SJSA1 (cell line): ENCODE results near the gene VWC2. TPM values are rescaled to one million over a fixed set of nuclear protein-coding genes. Genes with fewer than 3 reads are reported as not detected.

Source experiments
- DNase-seq, 2 experiments: peaks; one replicate each; pipeline ENCODE4 v3.0.0-alpha.2; 2015 to 2020; ENCODE audit warnings: low spot score in 2 of 2, low read depth in 1 of 2
- H3K27ac ChIP-seq: fragments of 250-450 bp; sonication (Bioruptor Pico); 2 replicates; pipeline ENCODE4 v1.5.1; 2020; ENCODE audit warnings: mild to moderate bottlenecking, moderate library complexity
- H3K27me3 ChIP-seq: fragments of 250-450 bp; sonication (Bioruptor Pico); replicated peaks from 2 replicates; pipeline ENCODE4 v1.5.1; 2020; ENCODE audit warnings: mild to moderate bottlenecking, moderate library complexity
- H3K36me3 ChIP-seq: fragments of 250-450 bp; sonication (Bioruptor Pico); 2 replicates; pipeline ENCODE4 v1.5.1; 2020; ENCODE audit warnings: mild to moderate bottlenecking
- H3K4me1 ChIP-seq: fragments of 250-450 bp; sonication (Bioruptor Pico); replicated peaks from 2 replicates; pipeline ENCODE4 v1.6.1; 2021; ENCODE audit warnings: mild to moderate bottlenecking
- H3K4me3 ChIP-seq: fragments of 250-450 bp; sonication (Bioruptor Pico); 2 replicates; pipeline ENCODE4 v1.5.1; 2020; ENCODE audit warnings: mild to moderate bottlenecking
- H3K9me3 ChIP-seq: fragments of 250-450 bp; sonication (Bioruptor Pico); replicated peaks from 2 replicates; pipeline ENCODE4 v1.5.1; 2020; ENCODE audit warnings: mild to moderate bottlenecking
- total RNA-seq: library from RNA; depleted of rRNA; stranded (reverse); fragments of >200 nt; shearing (Covaris generic); gene quantifications from 2 replicates; pipeline ENCODE4 v1.2.3, GENCODE V29; 2014

VWC2 gene
- total RNA-seq, 1 experiment from 2014 or later: not detected

DNA sequence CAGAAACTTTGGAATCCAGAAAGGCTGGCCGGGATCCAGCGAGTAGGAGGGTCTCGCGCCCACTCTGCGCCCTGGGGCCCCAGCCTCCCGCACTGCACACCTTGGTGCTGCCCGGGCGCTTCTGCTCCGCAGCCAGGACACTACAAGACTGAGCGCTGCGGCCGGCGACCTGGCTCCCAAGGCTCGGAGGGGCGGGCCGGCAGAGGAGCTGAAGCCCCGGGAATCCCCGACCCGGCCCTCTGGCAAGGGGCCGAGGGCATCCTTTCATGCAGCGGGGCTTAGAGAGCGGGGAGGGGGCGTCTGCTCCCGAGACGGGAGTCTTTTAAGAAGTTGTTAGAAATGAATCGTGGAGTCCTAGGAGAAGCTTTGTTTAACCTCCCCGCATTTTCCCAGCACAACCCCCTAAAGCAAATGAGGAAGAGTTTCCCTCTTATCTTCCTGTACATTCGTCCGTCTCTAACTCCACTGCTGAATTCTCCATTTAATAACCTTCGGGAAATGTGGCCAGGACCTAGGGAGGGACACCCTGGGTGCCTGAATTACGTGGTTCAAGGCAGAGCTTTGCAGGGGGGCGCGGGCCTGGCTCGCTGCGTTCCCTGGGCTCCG is 1.1 kb downstream of the VWC2 start:
- H3K27ac ChIP-seq: no peak overlapping the region
- H3K9me3 ChIP-seq: 0 out of 2 replicates have a peak, but pooled peaks cover 3% of the 10 kb centered on the region
- DNase-seq: no peak
- no peaks in the 10 kb centered on the region for H3K4me1 ChIP-seq
- no peaks in the 10 kb centered on the region for H3K36me3 ChIP-seq
- H3K4me3 ChIP-seq: no peak overlapping the region
- peaks cover 21% of the 10 kb centered on the region for H3K27me3 ChIP-seq

DNA sequence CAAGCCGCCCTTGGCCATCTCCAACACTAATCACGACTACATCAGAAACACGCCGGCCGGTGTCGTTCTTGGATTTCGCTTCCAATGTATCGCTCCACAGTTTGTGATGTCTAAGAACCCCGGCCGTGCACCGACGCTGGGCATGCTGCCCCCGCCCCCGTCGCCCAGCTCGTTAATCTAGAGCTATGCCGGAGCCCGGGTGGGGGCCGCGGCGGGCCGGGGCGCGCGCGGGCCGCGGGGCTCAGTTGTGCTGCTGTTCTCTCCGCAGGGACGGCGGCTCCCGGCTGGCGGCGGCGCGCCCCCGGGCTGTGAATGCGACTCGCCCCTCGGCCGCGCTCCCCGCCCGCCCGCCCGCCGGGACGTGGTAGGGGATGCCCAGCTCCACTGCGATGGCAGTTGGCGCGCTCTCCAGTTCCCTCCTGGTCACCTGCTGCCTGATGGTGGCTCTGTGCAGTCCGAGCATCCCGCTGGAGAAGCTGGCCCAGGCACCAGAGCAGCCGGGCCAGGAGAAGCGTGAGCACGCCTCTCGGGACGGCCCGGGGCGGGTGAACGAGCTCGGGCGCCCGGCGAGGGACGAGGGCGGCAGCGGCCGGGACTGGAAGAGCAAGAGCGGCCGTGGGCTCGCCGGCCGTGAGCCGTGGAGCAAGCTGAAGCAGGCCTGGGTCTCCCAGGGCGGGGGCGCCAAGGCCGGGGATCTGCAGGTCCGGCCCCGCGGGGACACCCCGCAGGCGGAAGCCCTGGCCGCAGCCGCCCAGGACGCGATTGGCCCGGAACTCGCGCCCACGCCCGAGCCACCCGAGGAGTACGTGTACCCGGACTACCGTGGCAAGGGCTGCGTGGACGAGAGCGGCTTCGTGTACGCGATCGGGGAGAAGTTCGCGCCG is 1.9 kb downstream of the VWC2 start:
- no peaks in the 10 kb centered on the region for H3K4me1 ChIP-seq
- 0 out of 2 replicates have a peak, but pooled peaks cover 3% of the 10 kb centered on the region for H3K9me3 ChIP-seq
- no peaks in the 10 kb centered on the region for H3K36me3 ChIP-seq
- no peak overlapping the region for H3K27ac ChIP-seq
- peaks cover 21% of the 10 kb centered on the region for H3K27me3 ChIP-seq
- no peak for DNase-seq
- no peak overlapping the region for H3K4me3 ChIP-seq

DNA sequence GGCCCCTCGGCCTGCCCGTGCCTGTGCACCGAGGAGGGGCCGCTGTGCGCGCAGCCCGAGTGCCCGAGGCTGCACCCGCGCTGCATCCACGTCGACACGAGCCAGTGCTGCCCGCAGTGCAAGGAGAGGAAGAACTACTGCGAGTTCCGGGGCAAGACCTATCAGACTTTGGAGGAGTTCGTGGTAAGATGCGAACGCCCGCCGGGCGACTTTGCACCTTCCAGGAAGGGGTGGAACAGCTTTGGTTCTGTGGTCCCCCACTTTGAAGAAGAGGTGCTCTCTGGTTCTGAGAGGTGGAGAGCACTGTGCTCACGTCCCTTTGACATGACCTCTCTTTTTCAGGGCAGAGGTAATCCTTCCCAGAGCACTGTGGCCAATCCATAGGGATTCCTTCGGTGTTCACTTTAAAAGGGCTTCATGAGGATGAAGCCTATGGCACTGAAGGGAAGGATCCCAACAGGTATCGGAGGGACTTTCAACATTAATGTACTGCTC is 2.6 kb downstream of the VWC2 start:
- Histone ChIP-seq H3K9me3 (0 out of 2 replicates have a peak, but pooled peaks cover 3% of the 10 kb centered on the region), H3K36me3 (no peaks in the 10 kb centered on the region), H3K27ac (no peak overlapping the region), H3K27me3 (peaks cover 21% of the 10 kb centered on the region), H3K4me1 (no peaks in the 10 kb centered on the region), H3K4me3 (no peak overlapping the region)
- no peak for DNase-seq

DNA sequence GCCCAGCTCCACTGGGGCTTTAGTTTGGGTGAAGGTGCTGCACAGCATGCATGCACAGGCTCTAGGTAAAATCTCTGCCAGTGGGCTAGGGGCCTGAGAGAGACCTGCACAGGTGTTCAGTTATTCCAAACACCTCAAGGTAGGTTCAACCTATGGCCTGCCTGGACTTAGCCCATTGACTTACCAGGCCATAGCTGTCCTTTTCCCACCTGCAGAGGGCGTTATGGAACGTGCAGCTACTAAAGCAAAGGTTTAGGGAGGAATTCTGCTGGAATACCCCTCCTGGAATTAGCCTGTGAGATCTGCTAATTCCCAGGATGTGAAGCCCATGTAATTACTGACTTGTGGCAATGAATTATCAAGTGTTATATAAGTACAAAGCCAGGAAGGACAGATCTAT is 3.6 kb downstream of the VWC2 start:
- no peak for DNase-seq
- Histone ChIP-seq H3K27me3 (peaks cover 21% of the 10 kb centered on the region), H3K4me3 (no peak overlapping the region), H3K36me3 (no peaks in the 10 kb centered on the region), H3K9me3 (0 out of 2 replicates have a peak, but pooled peaks cover 3% of the 10 kb centered on the region), H3K4me1 (no peaks in the 10 kb centered on the region), H3K27ac (no peak overlapping the region)

DNA sequence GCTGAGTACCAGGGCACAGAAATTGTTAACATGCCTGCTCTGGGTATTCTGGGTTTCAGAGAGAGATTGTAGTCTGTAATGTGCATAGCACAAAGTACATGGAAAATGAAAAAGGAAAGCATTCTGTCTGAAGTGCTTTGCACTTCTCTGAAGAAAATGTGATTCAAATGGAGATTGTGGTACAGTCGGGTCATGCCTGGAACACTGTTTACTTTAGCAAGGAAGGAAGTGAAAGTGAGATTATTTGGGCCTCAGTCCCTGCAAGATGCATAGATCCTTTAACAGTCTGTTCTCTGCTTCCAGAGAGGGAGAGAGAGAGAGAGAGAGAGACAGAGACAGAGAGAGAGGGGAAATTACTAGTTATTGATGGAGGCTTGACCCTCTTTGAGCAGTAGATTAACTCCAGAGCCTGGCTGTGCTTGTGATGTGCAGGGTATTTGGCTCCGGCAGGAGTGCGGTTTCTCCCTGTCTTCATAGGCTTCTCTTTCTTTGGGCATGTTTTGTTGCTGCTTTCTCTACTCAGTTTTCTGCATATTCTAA is 5.4 kb downstream of the VWC2 start:
- no peaks in the 10 kb centered on the region for H3K4me1 ChIP-seq
- H3K9me3 ChIP-seq: no peaks in the 10 kb centered on the region
- no peak overlapping the region for H3K27ac ChIP-seq
- no peak overlapping the region for H3K4me3 ChIP-seq
- peaks cover 20% of the 10 kb centered on the region for H3K27me3 ChIP-seq
- DNase-seq: no peak
- no peaks in the 10 kb centered on the region for H3K36me3 ChIP-seq

DNA sequence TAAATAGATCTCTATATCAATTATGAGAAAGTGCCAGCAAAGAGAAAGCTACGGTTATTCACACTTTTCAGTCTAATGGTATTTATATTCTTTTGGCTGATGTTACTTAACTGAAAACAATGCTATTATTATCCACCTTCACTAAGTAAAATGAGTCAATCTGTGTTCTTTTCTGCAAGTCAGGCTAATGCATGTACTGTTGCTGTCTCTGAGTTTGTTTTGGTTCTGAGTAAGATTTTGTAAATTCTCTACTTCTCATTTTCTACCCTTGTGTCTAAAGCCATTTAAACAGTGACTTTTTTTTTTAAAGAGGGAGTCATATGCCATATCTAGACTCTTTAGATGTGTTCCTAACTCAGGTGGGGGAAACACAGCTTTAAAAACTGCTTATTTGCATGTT is 7.5 kb downstream of the VWC2 start:
- H3K36me3 ChIP-seq: no peaks in the 10 kb centered on the region
- 0 out of 2 replicates have a peak, but pooled peaks cover 3% of the 10 kb centered on the region for H3K27me3 ChIP-seq
- DNase-seq: no peak
- no peaks in the 10 kb centered on the region for H3K4me1 ChIP-seq
- H3K9me3 ChIP-seq: no peaks in the 10 kb centered on the region
- no peak overlapping the region for H3K27ac ChIP-seq
- no peak overlapping the region for H3K4me3 ChIP-seq

DNA sequence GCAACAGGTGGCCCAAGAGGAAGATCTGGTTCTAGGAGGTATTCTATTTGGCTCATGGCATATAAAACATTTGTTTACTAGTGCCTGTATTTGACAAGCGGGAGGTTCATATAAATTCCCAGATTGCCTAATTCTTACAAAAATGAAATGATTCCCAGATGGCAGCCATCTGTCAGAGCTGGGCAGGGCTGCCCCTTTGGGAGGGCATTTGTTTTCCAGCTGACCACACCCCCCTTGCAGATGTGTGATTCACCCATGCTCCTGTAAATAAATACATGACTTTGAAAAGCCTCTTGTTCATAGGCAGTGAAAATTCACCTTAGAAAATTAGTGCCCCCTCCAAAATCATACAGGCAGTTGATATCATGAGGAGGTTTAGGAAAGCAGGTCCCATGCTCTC is 8.6 kb downstream of the VWC2 start:
- no peak overlapping the region for H3K4me3 ChIP-seq
- no peaks in the 10 kb centered on the region for H3K4me1 ChIP-seq
- no peak overlapping the region for H3K27ac ChIP-seq
- H3K9me3 ChIP-seq: no peaks in the 10 kb centered on the region
- no peaks in the 10 kb centered on the region for H3K27me3 ChIP-seq
- no peak for DNase-seq
- no peaks in the 10 kb centered on the region for H3K36me3 ChIP-seq

DNA sequence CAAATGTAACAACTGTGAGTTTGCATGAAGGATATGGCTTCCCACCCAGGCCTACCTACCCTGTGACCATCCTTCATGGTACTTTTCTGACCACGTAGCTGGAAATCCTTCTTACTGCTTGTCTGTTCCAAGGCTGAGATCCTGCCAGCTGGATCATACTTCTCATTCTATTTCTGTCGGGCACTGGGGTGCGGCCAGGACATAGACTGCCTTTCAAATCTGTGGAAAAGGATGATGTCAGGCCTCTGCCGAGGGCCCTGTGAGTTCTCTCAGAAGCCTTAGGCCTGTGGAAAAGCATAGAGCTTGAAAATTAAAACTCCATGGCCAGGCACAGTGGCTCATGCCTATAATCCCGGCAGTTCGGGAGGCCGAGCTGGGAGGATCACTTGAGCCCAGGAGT is 10.0 kb downstream of the VWC2 start:
- no peak for DNase-seq
- Histone ChIP-seq H3K4me1 (no peaks in the 10 kb centered on the region), H3K27ac (no peak overlapping the region), H3K9me3 (no peaks in the 10 kb centered on the region), H3K36me3 (no peaks in the 10 kb centered on the region), H3K4me3 (no peak overlapping the region), H3K27me3 (no peaks in the 10 kb centered on the region)

DNA sequence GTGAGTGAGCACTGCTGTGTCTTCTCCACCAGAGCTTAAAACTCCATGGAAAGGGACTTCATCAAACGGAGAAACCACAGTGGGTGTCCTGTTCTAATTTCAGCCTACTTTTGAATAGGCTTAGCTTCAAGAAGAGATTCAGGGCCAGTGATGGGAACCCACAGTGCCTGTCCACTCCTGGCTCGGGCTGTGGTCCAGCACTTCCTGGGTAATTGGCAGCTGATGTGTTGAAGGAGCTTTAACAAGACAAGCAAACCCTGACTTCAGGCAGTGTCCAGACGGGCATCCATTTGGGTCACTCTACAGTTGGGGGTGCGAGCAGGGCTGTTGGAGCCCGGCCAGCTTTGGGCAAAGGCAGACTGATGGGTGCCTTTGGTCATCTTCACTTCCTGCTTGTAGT is 14.5 kb downstream of the VWC2 start:
- H3K4me1 ChIP-seq: no peaks in the 10 kb centered on the region

DNA sequence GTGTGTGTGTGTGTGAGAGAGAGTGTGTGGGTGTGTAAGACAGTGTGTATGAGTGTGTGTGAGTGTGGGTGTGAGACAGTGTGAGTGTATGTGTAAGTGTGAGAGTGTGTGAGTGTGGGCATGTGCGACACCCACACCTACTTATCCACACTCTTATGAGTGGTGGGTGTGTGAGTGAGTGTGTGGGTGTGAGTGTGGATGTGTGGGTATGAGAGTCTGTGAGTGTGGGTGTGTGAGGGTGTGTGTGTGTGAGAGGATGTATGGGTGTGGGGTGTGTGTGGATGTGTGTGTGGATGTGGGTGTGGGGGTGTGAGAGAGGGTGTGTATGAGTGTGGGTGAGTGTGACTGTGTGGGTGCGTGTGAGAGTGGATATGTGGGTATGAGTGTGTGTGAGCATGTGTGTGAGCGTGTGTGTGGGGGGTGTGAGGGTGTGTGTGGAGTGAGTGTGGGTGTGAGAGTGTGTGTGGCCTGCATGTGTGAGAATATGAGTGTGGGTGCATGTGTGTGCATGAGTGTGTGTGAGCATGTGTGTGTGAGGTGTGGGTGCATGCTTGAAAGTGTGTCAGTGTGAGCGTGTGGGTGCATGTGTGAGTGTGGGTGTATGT is 15.1 kb downstream of the VWC2 start:
- Histone ChIP-seq H3K9me3 (no peaks in the 10 kb centered on the region), H3K36me3 (no peaks in the 10 kb centered on the region), H3K4me3 (no peak overlapping the region), H3K27ac (no peak overlapping the region), H3K27me3 (no peaks in the 10 kb centered on the region), H3K4me1 (no peaks in the 10 kb centered on the region)
- no peak for DNase-seq

More for the DNA sequence above, 14.5 kb downstream of the VWC2 start:
- Histone ChIP-seq H3K27me3 (no peaks in the 10 kb centered on the region), H3K36me3 (no peaks in the 10 kb centered on the region), H3K9me3 (no peaks in the 10 kb centered on the region), H3K4me3 (no peak overlapping the region), H3K27ac (no peak overlapping the region)
- no peak for DNase-seq

DNA sequence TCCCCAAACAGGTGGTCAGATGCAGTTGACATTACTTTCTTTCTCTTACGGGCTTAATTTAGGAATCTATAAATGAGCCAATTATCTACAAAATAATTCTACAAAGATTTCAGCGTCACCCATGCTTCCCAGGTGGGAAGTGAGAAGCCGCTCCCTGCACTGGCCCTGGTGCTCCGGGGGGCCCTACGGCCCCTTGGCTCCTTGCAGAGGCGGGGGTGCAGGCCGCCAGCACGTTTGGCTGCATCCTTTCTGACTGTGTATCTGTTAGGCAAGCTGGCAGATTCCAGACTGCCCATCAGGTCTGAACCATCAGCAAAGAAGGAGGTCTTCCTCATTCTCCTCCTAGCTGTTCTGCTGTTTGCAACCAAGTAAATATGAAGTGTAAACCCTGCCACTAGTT is 16.3 kb downstream of the VWC2 start:
- Histone ChIP-seq H3K4me3 (no peak overlapping the region), H3K4me1 (no peaks in the 10 kb centered on the region), H3K9me3 (no peaks in the 10 kb centered on the region), H3K36me3 (no peaks in the 10 kb centered on the region), H3K27me3 (no peaks in the 10 kb centered on the region), H3K27ac (no peak overlapping the region)
- no peak for DNase-seq

DNA sequence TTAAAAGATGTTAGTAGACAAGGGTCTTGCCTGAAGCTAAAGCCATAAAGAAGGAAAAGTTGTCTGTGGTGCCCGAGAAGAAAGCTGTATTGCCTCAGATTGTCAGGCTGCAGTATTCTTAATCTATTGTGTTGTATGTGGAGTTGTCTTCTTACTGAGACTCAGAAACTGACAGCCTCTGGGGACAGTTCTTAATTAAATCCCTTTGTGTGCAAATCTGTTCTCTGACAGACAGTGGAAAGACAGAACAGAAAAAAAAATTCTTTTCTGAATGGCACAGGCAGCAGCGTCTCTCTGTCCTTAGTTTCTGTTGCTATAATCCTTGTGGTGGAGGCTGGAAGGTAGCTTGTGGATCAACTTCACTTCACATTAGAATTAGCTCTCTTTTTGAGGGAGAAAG is 16.8 kb downstream of the VWC2 start:
- DNase-seq: no peak
- H3K36me3 ChIP-seq: no peaks in the 10 kb centered on the region
- no peak overlapping the region for H3K4me3 ChIP-seq
- no peak overlapping the region for H3K27ac ChIP-seq
- no peaks in the 10 kb centered on the region for H3K4me1 ChIP-seq
- H3K27me3 ChIP-seq: no peaks in the 10 kb centered on the region
- no peaks in the 10 kb centered on the region for H3K9me3 ChIP-seq

DNA sequence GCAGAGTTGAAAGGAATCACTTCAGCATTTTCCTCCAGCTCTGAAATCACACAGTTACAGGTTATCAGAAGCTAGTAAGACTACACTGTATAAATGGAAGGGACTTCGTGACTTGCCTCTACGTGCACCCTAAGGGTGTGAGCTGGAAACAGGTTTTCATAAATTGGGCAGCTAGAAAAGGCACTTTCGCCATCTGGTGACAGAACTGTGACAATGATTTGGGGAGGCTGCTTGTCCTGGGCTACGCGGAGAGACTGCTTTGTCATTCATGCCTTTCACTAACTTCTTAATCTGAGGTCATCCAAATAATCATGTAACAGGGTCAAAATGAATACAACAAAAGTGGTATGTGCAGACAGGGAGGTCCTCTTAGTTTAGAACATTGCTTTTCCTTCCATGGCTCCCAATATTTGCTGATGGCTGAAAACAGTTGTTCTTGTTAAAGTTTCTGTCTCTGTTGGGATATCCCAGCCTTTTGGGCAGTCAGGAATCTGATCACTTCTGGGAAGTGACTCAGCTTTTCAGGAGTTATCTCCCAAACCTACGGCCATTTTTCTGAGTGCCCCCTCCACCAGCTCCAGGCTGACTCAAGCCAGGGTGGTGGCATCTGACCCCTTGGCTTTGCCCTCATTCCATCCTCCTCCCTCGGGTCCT is 17.8 kb downstream of the VWC2 start:
- Histone ChIP-seq H3K27me3 (no peaks in the 10 kb centered on the region), H3K36me3 (no peaks in the 10 kb centered on the region), H3K27ac (no peak overlapping the region), H3K4me1 (no peaks in the 10 kb centered on the region), H3K9me3 (no peaks in the 10 kb centered on the region), H3K4me3 (no peak overlapping the region)
- no peak for DNase-seq
